SU-DHL-6 (cell line): ENCODE data around the gene RNU5D-1.
"Not testable (repeated sequence)": the region's sequence is repeated elsewhere in the genome, so short reads cannot be mapped to it uniquely, and the experiment has no call there.

Experiments used
- H2AFZ ChIP-seq: fragments of 200-600 bp; sonication (generic); 2 replicates; pipeline ENCODE4 v1.6.1; 2014; ENCODE audit warnings: low read depth, mild to moderate bottlenecking, moderate library complexity, mixed read lengths, antibody characterized with exemption, low read length; ENCODE audit not compliant: severe bottlenecking
- H3F3A ChIP-seq: fragments of 200-600 bp; shearing (Covaris generic); 2 replicates; pipeline ENCODE4 v1.6.0; 2016; ENCODE audit warnings: antibody characterized with exemption, mild to moderate bottlenecking; ENCODE audit not compliant: insufficient read depth
- H3K27ac ChIP-seq: fragments of 200-600 bp; sonication (generic); 2 replicates; pipeline ENCODE4 v1.5.1; 2016; ENCODE audit warnings: low read depth, mild to moderate bottlenecking, low read length, moderate library complexity, mixed read lengths
- H3K27me3 ChIP-seq: fragments of 200-600 bp; sonication (generic), shearing (Covaris generic); 2 replicates; pipeline ENCODE4 v1.6.0; 2014; ENCODE audit warnings: mild to moderate bottlenecking, low read length
- H3K36me3 ChIP-seq: fragments of 200-600 bp; sonication (generic); 2 replicates; pipeline ENCODE4 v1.6.1; 2014; ENCODE audit warnings: mild to moderate bottlenecking, low read length, mixed read lengths
- H3K4me2 ChIP-seq: fragments of 300-600, 200-600 bp; shearing (Covaris generic), sonication (generic); 2 replicates; pipeline ENCODE4 v1.6.0; 2014; ENCODE audit warnings: low read length, low read depth, mild to moderate bottlenecking; ENCODE audit not compliant: poor library complexity, severe bottlenecking
- H3K4me3 ChIP-seq: fragments of 200-600 bp; sonication (generic); 2 replicates; pipeline ENCODE4 v1.5.1; 2014; ENCODE audit warnings: antibody characterized with exemption, low read length, mild to moderate bottlenecking, mixed read lengths; ENCODE audit not compliant: insufficient read depth, poor library complexity, severe bottlenecking
- H3K79me2 ChIP-seq: fragments of 200-600 bp; sonication (generic); 2 replicates; pipeline ENCODE4 v1.6.1; 2014; ENCODE audit warnings: mild to moderate bottlenecking, low read length, moderate library complexity; ENCODE audit not compliant: insufficient read depth
- H3K9ac ChIP-seq: fragments of 200-600 bp; sonication (generic); 2 replicates; pipeline ENCODE4 v1.7.0; 2014; ENCODE audit warnings: mild to moderate bottlenecking, low read length
- H3K9me2 ChIP-seq: fragments of 200-600 bp; sonication (generic); replicated peaks from 2 replicates; pipeline ENCODE4 v1.6.1; 2014; ENCODE audit warnings: low read length; ENCODE audit not compliant: insufficient read depth
- H3K9me3 ChIP-seq: fragments of 200-600 bp; sonication (generic); 2 replicates; pipeline ENCODE4 v1.6.1; 2014; ENCODE audit warnings: low read length, mixed read lengths; ENCODE audit not compliant: insufficient read depth
- H4K20me1 ChIP-seq: fragments of 200-600 bp; sonication (generic); 2 replicates; pipeline ENCODE4 v1.6.1; 2014; ENCODE audit warnings: low read depth, mild to moderate bottlenecking, antibody characterized with exemption, low read length, moderate library complexity, mixed read lengths
- EZH2phosphoT487 ChIP-seq: fragments of 200-600 bp; sonication (generic), shearing (Covaris generic); conservative IDR thresholded peaks from 2 replicates; pipeline ENCODE4 v1.6.1; 2018; ENCODE audit warnings: mild to moderate bottlenecking, antibody characterized with exemption, low read length, moderate library complexity, mixed read lengths
- TF ChIP-seq, protein P1 (sequence below): fragments of 200-600 bp; sonication (generic); IDR thresholded peaks from one replicate; pipeline ENCODE4 v1.5.1; 2017; ENCODE audit warnings: antibody characterized with exemption, mild to moderate bottlenecking, low read length, moderate library complexity; ENCODE audit not compliant: insufficient read depth, poor library complexity, severe bottlenecking

The RNU5D-1 gene

GRCh38 chr1:44739307-44740178 lies 8.6 kb upstream of the RNU5D-1 start, which contains the start of gene KIF2C:
TSS of gene KIF2C (plus strand) at chr1:44739837. CDS start at chr1:44739933, 96 bp downstream.
- H3K27me3 ChIP-seq = no peaks in the 10 kb centered on the region
- peaks cover 11% of the 10 kb centered on the region for H3K36me3 ChIP-seq
- H3K9ac ChIP-seq = peak within 1 kb of the TSS; percentile 95
- H3K27ac ChIP-seq = peak within 1 kb of the TSS; percentile 77
- H3F3A ChIP-seq = no peaks in the 10 kb centered on the region
- TF ChIP-seq, protein P1, sequence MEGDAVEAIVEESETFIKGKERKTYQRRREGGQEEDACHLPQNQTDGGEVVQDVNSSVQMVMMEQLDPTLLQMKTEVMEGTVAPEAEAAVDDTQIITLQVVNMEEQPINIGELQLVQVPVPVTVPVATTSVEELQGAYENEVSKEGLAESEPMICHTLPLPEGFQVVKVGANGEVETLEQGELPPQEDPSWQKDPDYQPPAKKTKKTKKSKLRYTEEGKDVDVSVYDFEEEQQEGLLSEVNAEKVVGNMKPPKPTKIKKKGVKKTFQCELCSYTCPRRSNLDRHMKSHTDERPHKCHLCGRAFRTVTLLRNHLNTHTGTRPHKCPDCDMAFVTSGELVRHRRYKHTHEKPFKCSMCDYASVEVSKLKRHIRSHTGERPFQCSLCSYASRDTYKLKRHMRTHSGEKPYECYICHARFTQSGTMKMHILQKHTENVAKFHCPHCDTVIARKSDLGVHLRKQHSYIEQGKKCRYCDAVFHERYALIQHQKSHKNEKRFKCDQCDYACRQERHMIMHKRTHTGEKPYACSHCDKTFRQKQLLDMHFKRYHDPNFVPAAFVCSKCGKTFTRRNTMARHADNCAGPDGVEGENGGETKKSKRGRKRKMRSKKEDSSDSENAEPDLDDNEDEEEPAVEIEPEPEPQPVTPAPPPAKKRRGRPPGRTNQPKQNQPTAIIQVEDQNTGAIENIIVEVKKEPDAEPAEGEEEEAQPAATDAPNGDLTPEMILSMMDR = no peak
- no peak for TF ChIP-seq EZH2phosphoT487
- H3K4me2 ChIP-seq = peak within 1 kb of the TSS; percentile 97
- no peaks in the 10 kb centered on the region for H3K9me3 ChIP-seq
- H2AFZ ChIP-seq = peak within 1 kb of the TSS; percentile 45
- H3K79me2 ChIP-seq = peaks cover 43% of the 10 kb centered on the region
- H3K4me3 ChIP-seq = peak within 1 kb of the TSS; percentile 80
- H3K9me2 ChIP-seq = no peaks in the 10 kb centered on the region
- no peaks in the 10 kb centered on the region for H4K20me1 ChIP-seq

DNA sequence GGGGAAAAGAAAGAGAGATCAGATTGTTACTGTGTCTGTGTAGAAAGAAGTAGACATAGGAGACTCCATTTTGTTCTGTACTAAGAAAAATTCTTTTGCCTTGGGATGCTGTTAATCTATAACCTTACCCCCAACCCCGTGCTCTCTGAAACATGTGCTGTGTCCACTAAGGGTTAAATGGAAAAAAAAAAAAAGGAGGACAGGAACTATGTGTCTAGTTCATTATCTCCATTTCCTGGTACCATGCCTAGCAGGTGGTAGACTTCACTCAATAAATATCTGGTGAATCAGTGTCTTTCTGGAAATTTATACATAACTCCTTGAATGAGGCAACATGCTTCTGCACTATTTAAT lies 8.0 kb upstream of the RNU5D-1 start:
- H3K27me3 ChIP-seq, H3F3A ChIP-seq, H3K9me3 ChIP-seq, H4K20me1 ChIP-seq, H3K9me2 ChIP-seq: not testable (repeated sequence)
- Histone ChIP-seq H3K4me2 (peak overlapping the region; percentile 95), H3K36me3 (peaks cover 11% of the 10 kb centered on the region), H3K4me3 (peak overlapping the region; percentile 80), H2AFZ (peak overlapping the region; percentile 45), H3K9ac (peak overlapping the region; percentile 95), H3K27ac (peak overlapping the region; percentile 63), H3K79me2 (peaks cover 37% of the 10 kb centered on the region)

DNA sequence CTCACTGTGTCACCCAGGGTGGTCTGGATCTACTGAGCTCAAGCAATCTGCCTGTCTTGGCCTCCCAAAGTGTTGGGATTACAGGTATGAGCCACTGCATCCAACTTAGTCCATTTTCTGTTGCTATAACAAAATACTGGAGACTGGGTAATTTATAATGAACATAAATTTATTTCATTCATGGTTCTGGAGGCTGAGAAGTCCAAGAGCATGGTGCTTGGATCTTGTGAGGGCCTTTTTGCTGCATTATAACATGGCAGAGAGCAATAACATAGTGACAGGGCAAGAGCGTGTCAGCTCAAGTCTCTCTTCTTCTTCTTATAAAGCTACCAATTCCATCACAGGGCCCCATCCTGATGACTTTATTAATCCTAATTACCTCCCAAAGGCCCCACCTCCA lies 5.0 kb upstream of the RNU5D-1 start:
- Histone ChIP-seq H3K9ac (no peak overlapping the region), H3K4me3 (no peak overlapping the region), H3K4me2 (no peak overlapping the region), H2AFZ (no peak overlapping the region), H3K9me3 (no peaks in the 10 kb centered on the region), H3K9me2 (no peaks in the 10 kb centered on the region), H4K20me1 (no peaks in the 10 kb centered on the region), H3K27ac (no peak overlapping the region), H3K36me3 (peaks cover 5% of the 10 kb centered on the region), H3K79me2 (peaks cover 13% of the 10 kb centered on the region), H3F3A (peaks cover 9% of the 10 kb centered on the region), H3K27me3 (no peaks in the 10 kb centered on the region)
- TF ChIP-seq, protein P1 = no peak
- no peak for TF ChIP-seq EZH2phosphoT487

DNA sequence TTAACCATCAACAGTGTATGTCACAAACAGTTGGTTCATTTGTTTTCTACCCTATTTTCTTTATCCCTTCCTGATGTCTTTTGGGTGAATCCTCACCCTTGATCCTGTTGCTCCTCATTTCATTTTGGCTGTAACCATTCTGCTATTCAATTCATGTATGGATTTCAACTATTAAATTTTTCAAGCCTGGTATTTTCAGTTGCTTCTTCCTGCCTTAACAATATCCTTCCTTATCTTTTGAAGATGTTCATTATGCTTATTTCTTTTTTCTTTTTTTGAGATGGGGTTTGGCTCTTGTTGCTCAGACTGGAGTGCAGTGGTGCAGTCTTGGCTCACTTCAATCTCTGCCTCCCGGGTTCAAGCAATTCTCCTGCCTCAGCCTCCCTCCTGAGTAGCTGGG lies 2.8 kb upstream of the RNU5D-1 start:
- Histone ChIP-seq H3F3A (peaks cover 27% of the 10 kb centered on the region), H3K27ac (no peak overlapping the region), H3K79me2 (no peaks in the 10 kb centered on the region), H3K27me3 (no peaks in the 10 kb centered on the region), H2AFZ (no peak overlapping the region), H4K20me1 (no peaks in the 10 kb centered on the region), H3K36me3 (no peaks in the 10 kb centered on the region), H3K9ac (no peak overlapping the region), H3K9me3 (no peaks in the 10 kb centered on the region), H3K4me3 (no peak overlapping the region), H3K9me2 (no peaks in the 10 kb centered on the region), H3K4me2 (no peak overlapping the region)
- TF ChIP-seq, protein P1 = no peak
- no peak for TF ChIP-seq EZH2phosphoT487
